ENCODE measurements around the gene SBSN. TPM values are rescaled to one million over a fixed set of nuclear protein-coding genes. Genes with fewer than 3 reads are reported as not detected.
"Not testable (repeated sequence)": the region's sequence is repeated elsewhere in the genome, so short reads cannot be mapped to it uniquely, and the experiment has no call there.

Gene SBSN
- total and polyA plus RNA-seq, 9 of the 15 experiments (the other 6 are each of a cell fraction or from before 2014, with no cell fraction given) = 0.05 TPM; not detected in 8

DNA sequence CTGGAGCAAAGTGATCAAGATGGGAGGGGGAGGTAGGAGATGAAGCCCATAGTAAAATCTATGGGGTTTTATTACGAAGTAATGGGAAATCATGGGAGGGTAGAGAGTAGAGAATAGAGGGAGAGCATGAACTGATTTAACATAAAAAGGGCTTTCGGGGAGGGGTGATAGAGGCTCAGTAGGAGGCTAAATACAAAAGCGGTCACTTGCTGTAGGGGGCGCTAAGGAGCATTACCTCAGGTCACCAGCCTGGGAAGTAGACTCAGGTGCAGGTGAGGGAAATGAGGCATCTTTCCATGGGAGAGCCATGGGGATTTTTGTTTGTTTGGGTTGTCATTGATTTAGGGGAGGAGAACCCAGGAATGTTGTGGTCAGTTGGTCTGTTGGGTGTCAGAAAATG is 52.0 kb downstream of the SBSN start:
- Histone ChIP-seq H3K27ac (ENCODE audit: extremely low read depth, low read depth, low read length) (no peak overlapping the region), H3K9me1 (ENCODE audit: control insufficient read depth, insufficient read depth, low read length) (no peaks in the 10 kb centered on the region), H3K4me2 (ENCODE audit: insufficient read depth, low read length) (no peak overlapping the region), H3K36me3 (ENCODE audit: control insufficient read depth, insufficient read depth, low read length) (no peaks in the 10 kb centered on the region), H3K9ac (ENCODE audit: insufficient read depth in 1 of 2, low read depth in 2 of 2, low read length in 2 of 2) (no peak overlapping the region), H2AFZ (ENCODE audit: low read depth, low read length) (no peak overlapping the region), H4K20me1 (replicated peaks; ENCODE audit: control insufficient read depth, insufficient read depth, low read length) (peaks cover 6% of the 10 kb centered on the region; the same call in 1 of the 2 replicates), H3K4me1 (replicated peaks in 1 of 2; ENCODE audit: control insufficient read depth in 2 of 2, insufficient read depth in 2 of 2, low read length in 2 of 2) (no peaks in the 10 kb centered on the region), H3K9me3 (replicated peaks; ENCODE audit: control insufficient read depth, insufficient read depth, low read depth, low read length) (no peaks in the 10 kb centered on the region), H3K27me3 (ENCODE audit: control insufficient read depth in 2 of 2, insufficient read depth in 2 of 2, low read length in 2 of 2) (peaks cover 4 to 20% of the 10 kb centered on the region in 2 experiments; a peak in 4 of 5 replicates), H3K79me2 (ENCODE audit: control insufficient read depth, insufficient read depth, low read length) (no peaks in the 10 kb centered on the region), H3K4me3 (no peak overlapping the region)
- peak; percentile 83 for ATAC-seq
- in situ Hi-C loops (cut with MboI) = no loop called here
- FAIRE-seq = no peak
- no TSS peak for BruUV-seq (replicated peaks)
- POLR2A ChIA-PET = no interaction called here
- intact Hi-C loops (cut with micrococcal nuclease) = no loop called here
- TF ChIP-seq ARHGAP35 (IDR thresholded peaks at IDR 0.05; ENCODE audit: partially characterized antibody) (no peak), CTCF (IDR thresholded peaks at IDR 0.05 in 2 of 3, conservative IDR thresholded peaks at IDR 0.05 in 1 of 3; ENCODE audit: insufficient read depth in 2 of 3, low read depth in 1 of 3, low read length in 3 of 3) (peak; percentile 55 to 75 (median 56)), MCM3 (IDR thresholded peaks at IDR 0.05) (no peak)
- CTCF ChIA-PET (ENCODE audit: low intra/inter-chr PET ratio) = no interaction called here
- 7% methylated on average over 4 of the region's 4 CpGs for WGBS (ENCODE audit: insufficient coverage, low coverage, missing lambda C conversion rate)
- DNase-seq (ENCODE audit: extremely low read depth in 1 of 4, low spot score in 3 of 4) = peak; percentile 49 to 71 (median 60)

GRCh38 chr19:35474594-35474993 is 53.5 kb downstream of the SBSN start:
- H4K20me1 ChIP-seq (replicated peaks; ENCODE audit: control insufficient read depth, insufficient read depth, low read length); in situ Hi-C loops (cut with MboI); H3K9ac ChIP-seq (ENCODE audit: insufficient read depth in 1 of 2, low read depth in 2 of 2, low read length in 2 of 2); H3K4me3 ChIP-seq; H3K4me2 ChIP-seq (ENCODE audit: insufficient read depth, low read length); H2AFZ ChIP-seq (ENCODE audit: low read depth, low read length); H3K79me2 ChIP-seq (ENCODE audit: control insufficient read depth, insufficient read depth, low read length); H3K27ac ChIP-seq (ENCODE audit: extremely low read depth, low read depth, low read length); ATAC-seq; BruUV-seq (replicated peaks); H3K9me3 ChIP-seq (replicated peaks; ENCODE audit: control insufficient read depth, insufficient read depth, low read depth, low read length); H3K4me1 ChIP-seq (replicated peaks in 1 of 2; ENCODE audit: control insufficient read depth in 2 of 2, insufficient read depth in 2 of 2, low read length in 2 of 2); H3K9me1 ChIP-seq (ENCODE audit: control insufficient read depth, insufficient read depth, low read length); FAIRE-seq; H3K36me3 ChIP-seq (ENCODE audit: control insufficient read depth, insufficient read depth, low read length); intact Hi-C loops (cut with micrococcal nuclease); CTCF ChIA-PET (ENCODE audit: low intra/inter-chr PET ratio): not testable (repeated sequence)
- peak; percentile 82 to 85 for TF ChIP-seq NRF1 (conservative IDR thresholded peaks at IDR 0.05 in 1 of 2, IDR thresholded peaks at IDR 0.05 in 1 of 2)
- POLR2A ChIA-PET = interaction anchor here (1.1 kb wide), 1 partner anchor 14 kb away, joined by 3 read pairs; no protein-coding TSS in a partner anchor
- WGBS (ENCODE audit: insufficient coverage, low coverage, missing lambda C conversion rate) = 3% methylated on average over 5 of the region's 7 CpGs
- DNase-seq (ENCODE audit: extremely low read depth in 1 of 4, low spot score in 3 of 4) = peak in 1 of 4 experiments; percentile 13
- peaks cover 4 to 20% of the 10 kb centered on the region in 2 experiments; a peak in 4 of 5 replicates for H3K27me3 ChIP-seq (ENCODE audit: control insufficient read depth in 2 of 2, insufficient read depth in 2 of 2, low read length in 2 of 2)

Data from K562 (cell line).